IPS-NIHi7 (cell line): ENCODE results near the gene RNASE8.
"Not testable (repeated sequence)": the region's sequence is repeated elsewhere in the genome, so short reads cannot be mapped to it uniquely, and the experiment has no call there.

Source experiments
- DNase-seq: peaks from one replicate; pipeline ENCODE4 v3.0.0; 2012; ENCODE audit warnings: mixed read lengths; ENCODE audit errors: extremely low spot score

RNASE8 gene

GRCh38 chr14:21030531-21030930 lies 27.1 kb upstream of the RNASE8 start:
- DNase-seq = no peak

- no peak for DNase-seq
Observed at GRCh38 chr14:21032326-21033132, 25.1 kb upstream of the RNASE8 start.

- no peak for DNase-seq
Observed at GRCh38 chr14:21033133-21033698, 24.4 kb upstream of the RNASE8 start.

GRCh38 chr14:21034707-21035106 lies 22.9 kb upstream of the RNASE8 start, which contains the start of gene RNASE13:
RNASE13 (minus strand) TSS chr14:21034807; CDS start chr14:21034288, 519 bp downstream.
- no peak for DNase-seq

- DNase-seq = no peak
Observed at GRCh38 chr14:21036751-21037150, 20.9 kb upstream of the RNASE8 start.

- DNase-seq = no peak
Observed at GRCh38 chr14:21037156-21037555, 20.5 kb upstream of the RNASE8 start.

GRCh38 chr14:21038441-21039422 lies 18.9 kb upstream of the RNASE8 start:
- DNase-seq = peak; percentile 72

- peak; percentile 83 for DNase-seq
Observed at GRCh38 chr14:21039585-21040369, 17.8 kb upstream of the RNASE8 start.

GRCh38 chr14:21040370-21040925 lies 17.2 kb upstream of the RNASE8 start:
- no peak for DNase-seq

GRCh38 chr14:21040941-21041340 lies 16.7 kb upstream of the RNASE8 start:
- not testable (repeated sequence) for DNase-seq

- DNase-seq = no peak
Observed at GRCh38 chr14:21041676-21042433, 15.8 kb upstream of the RNASE8 start, which contains the start of gene RNASE7. RNASE7 (plus strand) TSS chr14:21042362; CDS start chr14:21042993, 631 bp downstream.

- DNase-seq = no peak
Observed at GRCh38 chr14:21042918-21043317, 14.7 kb upstream of the RNASE8 start.

GRCh38 chr14:21043387-21043973 lies 14.1 kb upstream of the RNASE8 start:
- DNase-seq = no peak

- DNase-seq = no peak
Observed at GRCh38 chr14:21043974-21044618, 13.5 kb upstream of the RNASE8 start.

GRCh38 chr14:21047378-21047781 lies 10.2 kb upstream of the RNASE8 start:
- DNase-seq = no peak

GRCh38 chr14:21048638-21049037 lies 9.0 kb upstream of the RNASE8 start:
- DNase-seq = no peak

- DNase-seq = no peak
Observed at GRCh38 chr14:21049271-21049673, 8.3 kb upstream of the RNASE8 start.

GRCh38 chr14:21050597-21050996 lies 7.0 kb upstream of the RNASE8 start:
- DNase-seq = no peak
